ENCODE data around the gene YOD1. TPM values are rescaled to one million over a fixed set of nuclear protein-coding genes. Genes with fewer than 3 reads are reported as not detected.
"Not testable (repeated sequence)": the region's sequence is repeated elsewhere in the genome, so short reads cannot be mapped to it uniquely, and the experiment has no call there.

Gene YOD1
- total RNA-seq, 2 experiments from 2014 or later = 6.3 to 7.2 TPM

GRCh38 chr1:207041397-207041796, 9.6 kb downstream of the YOD1 start:
- CTCF ChIA-PET; H3K4me3 Mint-ChIP-seq; H3K27ac Mint-ChIP-seq; DNase-seq; POLR2A ChIA-PET; H3K27me3 Mint-ChIP-seq; intact Hi-C loops (cut with micrococcal nuclease); H3K9me3 Mint-ChIP-seq: not testable (repeated sequence)
- peaks cover 17% of the 10 kb centered on the region for H3K36me3 Mint-ChIP-seq
- peaks cover 21% of the 10 kb centered on the region for H3K4me1 Mint-ChIP-seq (ENCODE audit: low read depth)

DNA sequence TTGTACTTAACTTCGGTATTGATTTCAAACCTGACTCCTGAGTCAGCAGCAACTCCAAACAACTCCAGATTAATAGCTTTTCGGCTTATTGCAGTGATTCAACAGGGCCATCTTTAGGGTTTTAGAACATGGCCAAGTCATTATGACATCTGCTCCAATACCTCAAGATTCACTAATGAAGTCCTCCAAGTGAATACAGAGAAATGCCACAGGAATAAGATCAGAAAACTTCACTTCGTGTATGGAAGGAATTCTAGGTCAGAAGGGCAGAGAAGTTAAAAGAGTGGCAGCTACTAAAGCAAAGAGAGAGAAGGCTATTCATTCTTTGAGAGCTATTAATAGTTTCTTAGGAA, 10.9 kb downstream of the YOD1 start:
- Mint-ChIP-seq H3K36me3 (peaks cover 10% of the 10 kb centered on the region), H3K27me3 (no peaks in the 10 kb centered on the region), H3K4me3 (no peak overlapping the region), H3K27ac (no peak overlapping the region), H3K9me3 (no peaks in the 10 kb centered on the region), H3K4me1 (ENCODE audit: low read depth) (peaks cover 9% of the 10 kb centered on the region)
- POLR2A ChIA-PET = interaction anchor here (0.6 to 0.7 kb wide), 2 partner anchors 9 to 1398 kb away, joined by 3 read pairs; no protein-coding TSS in a partner anchor
- CTCF ChIA-PET = no interaction called here
- DNase-seq = no peak
- intact Hi-C loops (cut with micrococcal nuclease) = no loop called here

GRCh38 chr1:207039380-207040180, 11.4 kb downstream of the YOD1 start:
- Mint-ChIP-seq H3K27ac (no peak overlapping the region), H3K27me3 (peaks cover 5% of the 10 kb centered on the region), H3K4me1 (ENCODE audit: low read depth) (peaks cover 5% of the 10 kb centered on the region), H3K36me3 (peaks cover 7% of the 10 kb centered on the region), H3K9me3 (no peaks in the 10 kb centered on the region), H3K4me3 (no peak overlapping the region)
- POLR2A ChIA-PET = no interaction called here
- no peak for DNase-seq
- intact Hi-C loops (cut with micrococcal nuclease) = no loop called here
- CTCF ChIA-PET = interaction anchor here (0.5 kb wide), 1 partner anchor 376 kb away, joined by 3 read pairs; no protein-coding TSS in a partner anchor

GRCh38 chr1:207036865-207037264, 14.1 kb downstream of the YOD1 start:
- Mint-ChIP-seq H3K4me3 (no peak overlapping the region), H3K9me3 (no peaks in the 10 kb centered on the region), H3K27ac (no peak overlapping the region), H3K4me1 (ENCODE audit: low read depth) (no peaks in the 10 kb centered on the region), H3K36me3 (no peaks in the 10 kb centered on the region), H3K27me3 (peaks cover 13% of the 10 kb centered on the region)
- intact Hi-C loops (cut with micrococcal nuclease) = no loop called here
- ChIA-PET POLR2A (no interaction called here), CTCF (interaction anchor here (1.2 kb wide), 1 partner anchor 13 kb away, joined by 3 read pairs; no protein-coding TSS in a partner anchor)
- no peak for DNase-seq

GRCh38 chr1:207035877-207036551, 15.0 kb downstream of the YOD1 start:
- POLR2A ChIA-PET = no interaction called here
- CTCF ChIA-PET = interaction anchor here (1.2 kb wide), 1 partner anchor 14 kb away, joined by 3 read pairs; no protein-coding TSS in a partner anchor
- no peaks in the 10 kb centered on the region for H3K9me3 Mint-ChIP-seq
- no peaks in the 10 kb centered on the region for H3K4me1 Mint-ChIP-seq (ENCODE audit: low read depth)
- intact Hi-C loops (cut with micrococcal nuclease) = no loop called here
- H3K4me3 Mint-ChIP-seq = no peak overlapping the region
- DNase-seq = no peak
- H3K27ac Mint-ChIP-seq = no peak overlapping the region
- no peaks in the 10 kb centered on the region for H3K36me3 Mint-ChIP-seq
- H3K27me3 Mint-ChIP-seq = peaks cover 22% of the 10 kb centered on the region

GRCh38 chr1:207034998-207035397, 16.0 kb downstream of the YOD1 start:
- no peak for DNase-seq
- no peaks in the 10 kb centered on the region for H3K9me3 Mint-ChIP-seq
- intact Hi-C loops (cut with micrococcal nuclease) = no loop called here
- no peak overlapping the region for H3K4me3 Mint-ChIP-seq
- H3K4me1 Mint-ChIP-seq (ENCODE audit: low read depth) = no peaks in the 10 kb centered on the region
- peaks cover 30% of the 10 kb centered on the region for H3K27me3 Mint-ChIP-seq
- POLR2A ChIA-PET = no interaction called here
- CTCF ChIA-PET = interaction anchor here (0.6 to 1.2 kb wide), 2 partner anchors 21 to 371 kb away, joined by 3 read pairs; no protein-coding TSS in a partner anchor
- H3K27ac Mint-ChIP-seq = no peak overlapping the region
- H3K36me3 Mint-ChIP-seq = no peaks in the 10 kb centered on the region

GRCh38 chr1:207034208-207034607, 16.8 kb downstream of the YOD1 start:
- no peak overlapping the region for H3K27ac Mint-ChIP-seq
- H3K4me3 Mint-ChIP-seq = no peak overlapping the region
- DNase-seq = no peak
- POLR2A ChIA-PET = no interaction called here
- H3K9me3 Mint-ChIP-seq = no peaks in the 10 kb centered on the region
- H3K36me3 Mint-ChIP-seq = no peaks in the 10 kb centered on the region
- H3K27me3 Mint-ChIP-seq = peaks cover 33% of the 10 kb centered on the region
- intact Hi-C loops (cut with micrococcal nuclease) = no loop called here
- no peaks in the 10 kb centered on the region for H3K4me1 Mint-ChIP-seq (ENCODE audit: low read depth)
- CTCF ChIA-PET = interaction anchor here (1.2 to 2.4 kb wide), 4 partner anchors 15 to 52 kb away, joined by 3 to 9 read pairs (median 4); no protein-coding TSS in a partner anchor

DNA sequence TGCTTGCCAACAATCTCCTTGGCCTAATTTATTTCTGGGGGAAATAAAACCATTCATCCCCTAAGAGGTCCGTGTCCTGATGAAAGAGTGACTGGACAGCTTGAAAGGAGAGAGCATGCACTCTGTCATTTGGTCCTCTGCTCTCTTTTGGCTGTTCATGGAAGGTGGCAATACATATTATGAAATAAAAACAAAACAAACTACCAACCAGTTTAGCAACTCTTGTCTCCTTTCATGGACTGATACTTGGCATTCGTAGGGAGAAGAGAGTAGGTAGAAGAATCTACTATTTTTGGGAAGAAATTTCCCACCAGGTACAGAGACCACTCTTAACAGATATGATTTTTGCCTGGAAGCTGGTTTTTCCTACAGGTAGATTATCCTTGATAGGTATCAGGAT, 17.7 kb downstream of the YOD1 start:
- ChIA-PET CTCF (interaction anchor here (1.3 to 2.4 kb wide), 5 partner anchors 16 to 100 kb away, joined by 3 to 9 read pairs (median 4); no protein-coding TSS in a partner anchor), POLR2A (no interaction called here)
- intact Hi-C loops (cut with micrococcal nuclease) = no loop called here
- Mint-ChIP-seq H3K9me3 (no peaks in the 10 kb centered on the region), H3K4me1 (ENCODE audit: low read depth) (no peaks in the 10 kb centered on the region), H3K27ac (no peak overlapping the region), H3K4me3 (no peak overlapping the region), H3K36me3 (no peaks in the 10 kb centered on the region), H3K27me3 (peaks cover 38% of the 10 kb centered on the region)
- DNase-seq = no peak

DNA sequence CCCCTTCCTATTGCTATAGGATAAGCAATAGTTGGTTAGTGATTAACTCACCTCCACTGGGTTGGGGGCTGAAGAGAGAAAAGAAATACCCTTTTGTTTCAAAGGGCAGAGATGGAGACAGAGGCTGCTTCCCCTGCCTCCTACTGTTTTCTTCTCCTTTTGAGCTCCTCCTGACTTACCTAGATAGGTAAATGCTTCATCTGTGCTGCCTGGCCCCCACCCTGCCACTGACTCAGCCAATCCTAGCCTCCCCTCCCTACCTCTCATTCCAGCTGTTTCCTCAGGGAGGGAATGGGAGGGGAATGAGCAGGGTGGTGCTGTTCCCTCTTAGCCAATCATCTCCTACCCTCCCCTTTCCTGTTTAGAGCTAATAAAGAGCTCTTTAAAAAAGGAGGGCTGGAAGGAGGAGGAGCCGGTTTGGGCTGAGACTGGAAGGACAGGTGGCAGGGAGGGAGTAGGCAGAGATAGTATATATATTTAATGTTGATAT, 18.4 kb downstream of the YOD1 start, which contains the start of gene C1orf116:
Gene C1orf116, minus strand, starts transcription at position 229 of the 490 bp plus-strand sequence. CDS start 5,158 bp downstream, outside the sequence.
- no peak within 1 kb of the TSS for H3K4me3 Mint-ChIP-seq
- H3K36me3 Mint-ChIP-seq = no peaks in the 10 kb centered on the region
- H3K27ac Mint-ChIP-seq = no peak within 1 kb of the TSS
- H3K9me3 Mint-ChIP-seq = no peaks in the 10 kb centered on the region
- no peaks in the 10 kb centered on the region for H3K4me1 Mint-ChIP-seq (ENCODE audit: low read depth)
- ChIA-PET CTCF (interaction anchor here (0.6 to 2.4 kb wide), 7 partner anchors 17 to 318 kb away, joined by 3 to 9 read pairs (median 4); no protein-coding TSS in a partner anchor), POLR2A (no interaction called here)
- intact Hi-C loops (cut with micrococcal nuclease) = no loop called here
- peaks cover 38% of the 10 kb centered on the region for H3K27me3 Mint-ChIP-seq
- no peak for DNase-seq

GRCh38 chr1:207031632-207032264, 19.3 kb downstream of the YOD1 start:
- no peak overlapping the region for H3K4me3 Mint-ChIP-seq
- no peak for DNase-seq
- H3K27ac Mint-ChIP-seq = no peak overlapping the region
- intact Hi-C loops (cut with micrococcal nuclease) = no loop called here
- H3K27me3 Mint-ChIP-seq = peaks cover 45% of the 10 kb centered on the region
- no peaks in the 10 kb centered on the region for H3K36me3 Mint-ChIP-seq
- no peaks in the 10 kb centered on the region for H3K9me3 Mint-ChIP-seq
- no peaks in the 10 kb centered on the region for H3K4me1 Mint-ChIP-seq (ENCODE audit: low read depth)
- CTCF ChIA-PET = interaction anchor here (0.8 to 1.4 kb wide), 3 partner anchors 21 to 52 kb away, joined by 3 to 8 read pairs (median 4); partner anchors contain the start of gene PFKFB2
- POLR2A ChIA-PET = no interaction called here

- Mint-ChIP-seq H3K36me3 (no peaks in the 10 kb centered on the region), H3K4me3 (no peak overlapping the region), H3K27ac (no peak overlapping the region), H3K4me1 (ENCODE audit: low read depth) (no peaks in the 10 kb centered on the region), H3K9me3 (no peaks in the 10 kb centered on the region), H3K27me3 (peaks cover 49% of the 10 kb centered on the region)
- ChIA-PET POLR2A (no interaction called here), CTCF (interaction anchor here (0.8 kb wide), 1 partner anchor 22 kb away, joined by 3 read pairs; the partner anchor contains the start of gene PFKFB2)
- no peak for DNase-seq
- intact Hi-C loops (cut with micrococcal nuclease) = no loop called here
Measured at GRCh38 chr1:207031016-207031415, 20.0 kb downstream of the YOD1 start.

- intact Hi-C loops (cut with micrococcal nuclease) = no loop called here
- ChIA-PET POLR2A (no interaction called here), CTCF (no interaction called here)
- H3K27ac Mint-ChIP-seq = no peak overlapping the region
- no peaks in the 10 kb centered on the region for H3K36me3 Mint-ChIP-seq
- no peaks in the 10 kb centered on the region for H3K4me1 Mint-ChIP-seq (ENCODE audit: low read depth)
- no peaks in the 10 kb centered on the region for H3K9me3 Mint-ChIP-seq
- H3K4me3 Mint-ChIP-seq = no peak overlapping the region
- DNase-seq = no peak
- H3K27me3 Mint-ChIP-seq = peaks cover 49% of the 10 kb centered on the region
Measured at GRCh38 chr1:207030522-207031009, 20.4 kb downstream of the YOD1 start.
